Brain microvascular endothelial cell (primary cell): ENCODE results near the gene KLHL4.
"Not testable (repeated sequence)": the region's sequence is repeated elsewhere in the genome, so short reads cannot be mapped to it uniquely, and the experiment has no call there.

ENCODE experiments used
- DNase-seq: peaks from one replicate; pipeline ENCODE4 v3.0.0-alpha.2; 2020
- H3K27ac ChIP-seq: fragments of 250-450 bp; sonication (Bioruptor Pico); 2 replicates; pipeline ENCODE4 v1.5.1; 2020; ENCODE audit warnings: mild to moderate bottlenecking, moderate library complexity
- H3K27me3 ChIP-seq: fragments of 250-450 bp; sonication (Bioruptor Pico); replicated peaks from 2 replicates; pipeline ENCODE4 v1.5.1; 2020; ENCODE audit warnings: mild to moderate bottlenecking
- H3K36me3 ChIP-seq: fragments of 250-450 bp; sonication (Bioruptor Pico); replicated peaks from 2 replicates; pipeline ENCODE4 v1.5.1; 2020; ENCODE audit warnings: mild to moderate bottlenecking
- H3K4me3 ChIP-seq: 2 replicates; pipeline ENCODE4 v1.5.1; 2011; ENCODE audit warnings: low read depth, mild to moderate bottlenecking, control low read depth, low read length, moderate library complexity
- CTCF ChIP-seq: IDR thresholded peaks from 2 replicates; pipeline ENCODE4 v1.5.1; 2011; ENCODE audit warnings: low read depth, mild to moderate bottlenecking, moderate library complexity, low read length, control low read depth, inconsistent platforms; ENCODE audit errors: missing control alignments
- in situ Hi-C: cut with HindIII; loops from 2 replicates; pipeline ENCODE4 v1.10.0; 2017; ENCODE audit warnings: low sequenced_read_pairs, low pct_ligation_motif_present

KLHL4 gene

GRCh38 chrX:87621697-87622096, 104.1 kb downstream of the KLHL4 start:
- in situ Hi-C loops, result no loop called here
- H3K27ac ChIP-seq, result no peak overlapping the region
- H3K4me3 ChIP-seq, result no peak overlapping the region
- no peaks in the 10 kb centered on the region for H3K27me3 ChIP-seq
- no peak for TF ChIP-seq CTCF
- DNase-seq, result peak; percentile 34
- no peaks in the 10 kb centered on the region for H3K36me3 ChIP-seq

DNA sequence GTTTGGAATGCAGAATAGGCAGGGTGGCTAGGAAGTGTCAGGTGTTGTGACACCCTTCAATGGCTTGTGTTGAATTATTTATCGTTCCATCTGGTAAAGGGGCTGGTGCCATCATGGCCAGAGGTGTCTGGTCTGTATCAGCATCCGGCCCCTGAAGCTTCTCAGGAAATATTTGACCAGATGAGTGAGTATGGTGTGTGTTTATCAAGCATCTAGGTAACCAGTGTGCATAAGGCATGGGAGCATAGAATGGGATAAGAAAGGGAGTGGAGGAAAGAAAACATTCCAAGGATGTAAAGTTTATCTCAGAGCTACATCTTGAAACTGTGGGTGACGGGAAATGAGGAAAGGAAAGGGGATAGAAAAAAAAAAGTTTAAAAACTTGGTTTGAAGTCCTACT, 109.4 kb downstream of the KLHL4 start:
- in situ Hi-C loops, result no loop called here
- H3K4me3 ChIP-seq, result no peak overlapping the region
- no peaks in the 10 kb centered on the region for H3K27me3 ChIP-seq
- H3K27ac ChIP-seq, result no peak overlapping the region
- no peak for TF ChIP-seq CTCF
- no peaks in the 10 kb centered on the region for H3K36me3 ChIP-seq
- no peak for DNase-seq

GRCh38 chrX:87634361-87634760, 116.8 kb downstream of the KLHL4 start:
- H3K4me3 ChIP-seq, result no peak overlapping the region
- H3K27ac ChIP-seq, result no peak overlapping the region
- no peak for TF ChIP-seq CTCF
- no peak for DNase-seq
- in situ Hi-C loops, result no loop called here
- H3K27me3 ChIP-seq, result no peaks in the 10 kb centered on the region
- no peaks in the 10 kb centered on the region for H3K36me3 ChIP-seq

DNA sequence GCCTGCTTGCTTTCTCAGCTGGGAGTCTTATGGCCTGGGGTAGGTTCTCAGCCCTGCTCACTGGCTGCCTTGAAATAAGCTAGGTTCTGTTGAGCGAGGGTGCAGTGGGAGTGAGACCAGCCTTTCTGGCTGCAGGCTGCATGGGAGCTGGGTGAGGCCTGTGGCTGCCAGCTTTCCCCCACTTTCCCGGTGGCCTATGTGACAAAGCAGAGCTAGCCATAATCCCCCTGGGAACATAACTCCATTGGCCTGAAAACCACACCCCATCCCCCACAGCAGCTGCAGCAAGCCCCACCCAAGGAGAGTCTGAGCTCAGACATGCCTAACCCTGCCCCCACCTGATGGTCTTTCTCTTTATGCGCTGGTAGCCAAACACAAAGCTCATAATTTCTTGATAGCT, 118.9 kb downstream of the KLHL4 start:
- no peak for DNase-seq
- Histone ChIP-seq H3K36me3 (no peaks in the 10 kb centered on the region), H3K4me3 (no peak overlapping the region), H3K27ac (no peak overlapping the region), H3K27me3 (no peaks in the 10 kb centered on the region)
- in situ Hi-C loops, result no loop called here
- TF ChIP-seq CTCF, result no peak

DNA sequence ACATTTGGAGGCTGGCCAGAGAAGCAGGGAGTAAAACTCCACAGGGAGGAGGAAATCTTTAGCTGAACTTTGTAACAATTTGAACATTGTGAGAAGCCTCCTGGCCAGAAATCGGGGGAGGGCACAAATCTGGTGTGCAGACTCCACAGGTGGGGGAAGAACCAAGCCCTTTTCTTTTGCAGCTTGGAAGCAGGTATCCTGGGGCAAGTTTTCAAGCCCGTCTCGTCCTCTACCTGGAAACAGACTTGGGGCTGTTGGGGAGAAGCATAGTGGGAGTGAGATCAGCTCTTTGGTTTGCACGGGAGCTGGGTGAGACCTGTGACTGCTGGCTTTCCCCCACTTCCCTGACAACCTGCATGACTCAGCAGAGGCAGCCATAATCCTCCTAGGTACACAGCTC, 123.8 kb downstream of the KLHL4 start:
- H3K27ac ChIP-seq, H3K36me3 ChIP-seq, DNase-seq, in situ Hi-C loops, H3K27me3 ChIP-seq, H3K4me3 ChIP-seq: not testable (repeated sequence)

DNA sequence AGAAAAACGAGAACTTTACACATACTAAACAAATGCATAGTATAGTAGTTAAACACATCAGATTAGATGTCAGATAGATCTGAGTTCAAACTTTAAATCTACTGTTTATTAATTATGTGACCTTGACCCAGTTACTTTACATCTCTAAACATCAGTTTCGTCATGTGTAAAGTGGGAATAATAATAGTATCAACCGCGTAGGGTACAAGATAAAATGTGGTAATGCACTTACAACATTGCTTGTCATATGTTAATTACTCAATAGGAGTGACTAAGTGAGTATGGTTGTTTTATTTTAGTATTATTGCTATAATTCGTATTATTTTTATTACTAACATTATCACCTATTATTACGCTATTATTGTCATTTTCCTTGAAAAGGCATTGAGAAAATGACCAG, 144.2 kb downstream of the KLHL4 start:
- no peaks in the 10 kb centered on the region for H3K36me3 ChIP-seq
- DNase-seq, result no peak
- no peak overlapping the region for H3K4me3 ChIP-seq
- H3K27me3 ChIP-seq, result no peaks in the 10 kb centered on the region
- no peak for TF ChIP-seq CTCF
- in situ Hi-C loops, result no loop called here
- H3K27ac ChIP-seq, result no peak overlapping the region
